K562 (cell line): Measurements from ENCODE around the gene CORO2A. TPM values are rescaled to one million over a fixed set of nuclear protein-coding genes. Genes with fewer than 3 reads are reported as not detected.
A peak's percentile ranks its signal among the peaks of the same experiment; 100 is the strongest.

Experiments used
- EGR1 ChIP-seq: fragments of 450-650 bp; conservative IDR thresholded peaks from 2 replicates; pipeline ENCODE4 v1.6.1; 2017; ENCODE audit warnings: mild to moderate bottlenecking
- GTF2B ChIP-seq: IDR thresholded peaks from 2 replicates; pipeline ENCODE4 v1.6.1; 2011; ENCODE audit not compliant: insufficient read length; ENCODE audit errors: extremely low read depth
- HNRNPL ChIP-seq: fragments of 200-400 bp; formaldehyde crosslinking; IDR thresholded peaks from 2 replicates; pipeline ENCODE4 v1.6.1; 2017; ENCODE audit warnings: low read depth, mild to moderate bottlenecking, low read length
- MXI1 ChIP-seq: IDR thresholded peaks from 2 replicates; pipeline ENCODE4 v1.6.1; 2011; ENCODE audit warnings: low read depth, mild to moderate bottlenecking, improper control_type of control experiment, low read length
- NCOA4 ChIP-seq: fragments of 450-650 bp; IDR thresholded peaks from 2 replicates; pipeline ENCODE4 v1.6.1; 2018; ENCODE audit warnings: mild to moderate bottlenecking; ENCODE audit not compliant: partially characterized antibody
- PKNOX1 ChIP-seq: fragments of 450-650 bp; IDR thresholded peaks from 2 replicates; pipeline ENCODE4 v1.6.1; 2016
- TOE1 ChIP-seq, 2 experiments: fragments of 450-650 bp in 1 of 2; sonication (generic) in 1 of 2; formaldehyde crosslinking in 1 of 2; IDR thresholded peaks; 2 replicates each; pipeline versions ENCODE4 v1.7.1 to v1.8.0; 2016 to 2022; ENCODE audit warnings: borderline replicate concordance in 2 of 2, mild to moderate bottlenecking in 2 of 2, antibody characterized with exemption in 1 of 2, inconsistent platforms in 1 of 2, low read depth in 1 of 2, missing genetic modification reagents in 1 of 2, moderate library complexity in 1 of 2
- ZNF121 ChIP-seq: sonication (generic); formaldehyde crosslinking; conservative IDR thresholded peaks from 2 replicates; pipeline ENCODE4 v1.8.0; 2022; ENCODE audit warnings: missing genetic modification reagents
- ZNF695 ChIP-seq: fragments of 450-650 bp; formaldehyde crosslinking; IDR thresholded peaks from 2 replicates; pipeline ENCODE4 v1.4.0; 2020; ENCODE audit warnings: mild to moderate bottlenecking, moderate library complexity
- polyA plus RNA-seq, 8 experiments: library from polyadenylated mRNA; depleted of rRNA in 4 of 8; stranded (reverse) in 5 of 8; unstranded in 3 of 8; fragments of >200 nt; fragmentation: Nextera tagmentation in 2 of 8; fragmentation: Illumina TruSeq in 1 of 8; extraction: Ambion mirVana in 2 of 8; extraction: Trizol in 1 of 8; gene quantifications; 2 replicates each; pipeline versions ENCODE4 v1.2.1 to v1.2.3, GENCODE V29; 2011 to 2014; ENCODE audit warnings: inconsistent platforms in 1 of 8, missing spikeins in 1 of 8
- total RNA-seq, 7 experiments: library from RNA; depleted of rRNA in 6 of 7; stranded (reverse); fragments of >200 nt in 6 of 7; fragmentation: Illumina TruSeq in 2 of 7; extraction: Trizol in 2 of 7; gene quantifications; 2 replicates each; pipeline versions ENCODE4 v1.2.1 to v1.2.3, GENCODE V29; 2011 to 2021; ENCODE audit warnings: low replicate concordance in 1 of 7
- TF ChIP-seq, protein P1 (sequence below): fragments of 450-650 bp; IDR thresholded peaks from 2 replicates; pipeline ENCODE4 v1.6.1; 2016; ENCODE audit warnings: mild to moderate bottlenecking, moderate library complexity
- TF ChIP-seq, protein P2 (sequence below): fragments of 450-650 bp; formaldehyde crosslinking; IDR thresholded peaks from 2 replicates; pipeline ENCODE4 v1.4.0; 2020; ENCODE audit warnings: mild to moderate bottlenecking, moderate library complexity

The CORO2A gene
- total and polyA plus RNA-seq, 9 of the 15 experiments (the other 6 are each of a cell fraction or from before 2014, with no cell fraction given) = 9.5 to 26.6 (median 18.0) TPM

GRCh38 chr9:98192503-98193335 lies at the start of gene CORO2A (continued):
- no peak for TF ChIP-seq ZNF121 (CRISPR knock-in tag)
- TF ChIP-seq, protein P1, sequence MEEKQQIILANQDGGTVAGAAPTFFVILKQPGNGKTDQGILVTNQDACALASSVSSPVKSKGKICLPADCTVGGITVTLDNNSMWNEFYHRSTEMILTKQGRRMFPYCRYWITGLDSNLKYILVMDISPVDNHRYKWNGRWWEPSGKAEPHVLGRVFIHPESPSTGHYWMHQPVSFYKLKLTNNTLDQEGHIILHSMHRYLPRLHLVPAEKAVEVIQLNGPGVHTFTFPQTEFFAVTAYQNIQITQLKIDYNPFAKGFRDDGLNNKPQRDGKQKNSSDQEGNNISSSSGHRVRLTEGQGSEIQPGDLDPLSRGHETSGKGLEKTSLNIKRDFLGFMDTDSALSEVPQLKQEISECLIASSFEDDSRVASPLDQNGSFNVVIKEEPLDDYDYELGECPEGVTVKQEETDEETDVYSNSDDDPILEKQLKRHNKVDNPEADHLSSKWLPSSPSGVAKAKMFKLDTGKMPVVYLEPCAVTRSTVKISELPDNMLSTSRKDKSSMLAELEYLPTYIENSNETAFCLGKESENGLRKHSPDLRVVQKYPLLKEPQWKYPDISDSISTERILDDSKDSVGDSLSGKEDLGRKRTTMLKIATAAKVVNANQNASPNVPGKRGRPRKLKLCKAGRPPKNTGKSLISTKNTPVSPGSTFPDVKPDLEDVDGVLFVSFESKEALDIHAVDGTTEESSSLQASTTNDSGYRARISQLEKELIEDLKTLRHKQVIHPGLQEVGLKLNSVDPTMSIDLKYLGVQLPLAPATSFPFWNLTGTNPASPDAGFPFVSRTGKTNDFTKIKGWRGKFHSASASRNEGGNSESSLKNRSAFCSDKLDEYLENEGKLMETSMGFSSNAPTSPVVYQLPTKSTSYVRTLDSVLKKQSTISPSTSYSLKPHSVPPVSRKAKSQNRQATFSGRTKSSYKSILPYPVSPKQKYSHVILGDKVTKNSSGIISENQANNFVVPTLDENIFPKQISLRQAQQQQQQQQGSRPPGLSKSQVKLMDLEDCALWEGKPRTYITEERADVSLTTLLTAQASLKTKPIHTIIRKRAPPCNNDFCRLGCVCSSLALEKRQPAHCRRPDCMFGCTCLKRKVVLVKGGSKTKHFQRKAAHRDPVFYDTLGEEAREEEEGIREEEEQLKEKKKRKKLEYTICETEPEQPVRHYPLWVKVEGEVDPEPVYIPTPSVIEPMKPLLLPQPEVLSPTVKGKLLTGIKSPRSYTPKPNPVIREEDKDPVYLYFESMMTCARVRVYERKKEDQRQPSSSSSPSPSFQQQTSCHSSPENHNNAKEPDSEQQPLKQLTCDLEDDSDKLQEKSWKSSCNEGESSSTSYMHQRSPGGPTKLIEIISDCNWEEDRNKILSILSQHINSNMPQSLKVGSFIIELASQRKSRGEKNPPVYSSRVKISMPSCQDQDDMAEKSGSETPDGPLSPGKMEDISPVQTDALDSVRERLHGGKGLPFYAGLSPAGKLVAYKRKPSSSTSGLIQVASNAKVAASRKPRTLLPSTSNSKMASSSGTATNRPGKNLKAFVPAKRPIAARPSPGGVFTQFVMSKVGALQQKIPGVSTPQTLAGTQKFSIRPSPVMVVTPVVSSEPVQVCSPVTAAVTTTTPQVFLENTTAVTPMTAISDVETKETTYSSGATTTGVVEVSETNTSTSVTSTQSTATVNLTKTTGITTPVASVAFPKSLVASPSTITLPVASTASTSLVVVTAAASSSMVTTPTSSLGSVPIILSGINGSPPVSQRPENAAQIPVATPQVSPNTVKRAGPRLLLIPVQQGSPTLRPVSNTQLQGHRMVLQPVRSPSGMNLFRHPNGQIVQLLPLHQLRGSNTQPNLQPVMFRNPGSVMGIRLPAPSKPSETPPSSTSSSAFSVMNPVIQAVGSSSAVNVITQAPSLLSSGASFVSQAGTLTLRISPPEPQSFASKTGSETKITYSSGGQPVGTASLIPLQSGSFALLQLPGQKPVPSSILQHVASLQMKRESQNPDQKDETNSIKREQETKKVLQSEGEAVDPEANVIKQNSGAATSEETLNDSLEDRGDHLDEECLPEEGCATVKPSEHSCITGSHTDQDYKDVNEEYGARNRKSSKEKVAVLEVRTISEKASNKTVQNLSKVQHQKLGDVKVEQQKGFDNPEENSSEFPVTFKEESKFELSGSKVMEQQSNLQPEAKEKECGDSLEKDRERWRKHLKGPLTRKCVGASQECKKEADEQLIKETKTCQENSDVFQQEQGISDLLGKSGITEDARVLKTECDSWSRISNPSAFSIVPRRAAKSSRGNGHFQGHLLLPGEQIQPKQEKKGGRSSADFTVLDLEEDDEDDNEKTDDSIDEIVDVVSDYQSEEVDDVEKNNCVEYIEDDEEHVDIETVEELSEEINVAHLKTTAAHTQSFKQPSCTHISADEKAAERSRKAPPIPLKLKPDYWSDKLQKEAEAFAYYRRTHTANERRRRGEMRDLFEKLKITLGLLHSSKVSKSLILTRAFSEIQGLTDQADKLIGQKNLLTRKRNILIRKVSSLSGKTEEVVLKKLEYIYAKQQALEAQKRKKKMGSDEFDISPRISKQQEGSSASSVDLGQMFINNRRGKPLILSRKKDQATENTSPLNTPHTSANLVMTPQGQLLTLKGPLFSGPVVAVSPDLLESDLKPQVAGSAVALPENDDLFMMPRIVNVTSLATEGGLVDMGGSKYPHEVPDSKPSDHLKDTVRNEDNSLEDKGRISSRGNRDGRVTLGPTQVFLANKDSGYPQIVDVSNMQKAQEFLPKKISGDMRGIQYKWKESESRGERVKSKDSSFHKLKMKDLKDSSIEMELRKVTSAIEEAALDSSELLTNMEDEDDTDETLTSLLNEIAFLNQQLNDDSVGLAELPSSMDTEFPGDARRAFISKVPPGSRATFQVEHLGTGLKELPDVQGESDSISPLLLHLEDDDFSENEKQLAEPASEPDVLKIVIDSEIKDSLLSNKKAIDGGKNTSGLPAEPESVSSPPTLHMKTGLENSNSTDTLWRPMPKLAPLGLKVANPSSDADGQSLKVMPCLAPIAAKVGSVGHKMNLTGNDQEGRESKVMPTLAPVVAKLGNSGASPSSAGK = 0 out of 2 replicates have a peak, but pooled peaks have one; percentile 8
- TF ChIP-seq PKNOX1 = no peak
- peak; percentile 61; the same call in 1 of the 2 replicates for TF ChIP-seq MXI1
- TF ChIP-seq NCOA4 = no peak
- TF ChIP-seq, protein P2, sequence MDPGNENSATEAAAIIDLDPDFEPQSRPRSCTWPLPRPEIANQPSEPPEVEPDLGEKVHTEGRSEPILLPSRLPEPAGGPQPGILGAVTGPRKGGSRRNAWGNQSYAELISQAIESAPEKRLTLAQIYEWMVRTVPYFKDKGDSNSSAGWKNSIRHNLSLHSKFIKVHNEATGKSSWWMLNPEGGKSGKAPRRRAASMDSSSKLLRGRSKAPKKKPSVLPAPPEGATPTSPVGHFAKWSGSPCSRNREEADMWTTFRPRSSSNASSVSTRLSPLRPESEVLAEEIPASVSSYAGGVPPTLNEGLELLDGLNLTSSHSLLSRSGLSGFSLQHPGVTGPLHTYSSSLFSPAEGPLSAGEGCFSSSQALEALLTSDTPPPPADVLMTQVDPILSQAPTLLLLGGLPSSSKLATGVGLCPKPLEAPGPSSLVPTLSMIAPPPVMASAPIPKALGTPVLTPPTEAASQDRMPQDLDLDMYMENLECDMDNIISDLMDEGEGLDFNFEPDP = no peak
- TF ChIP-seq TOE1 (IDR thresholded peaks at IDR 0.05; ENCODE audit: borderline replicate concordance) = peak; percentile 38; the same call in 1 of the 2 replicates
- TF ChIP-seq TOE1 (CRISPR knock-in tag; IDR thresholded peaks at IDR 0.05; ENCODE audit: borderline replicate concordance, low read depth) = peak; percentile 52; the same call in 1 of the 2 replicates
- TF ChIP-seq GTF2B = no peak
- no peak for TF ChIP-seq ZNF695 (CRISPR knock-in tag)
- peak; percentile 48 for TF ChIP-seq EGR1
- TF ChIP-seq HNRNPL = no peak
